HCT116 (cell line): ENCODE data around the gene ANKS1A. TPM values are rescaled to one million over a fixed set of nuclear protein-coding genes. Genes with fewer than 3 reads are reported as not detected.

ENCODE experiments used
- ATAC-seq: fragments of 200-7000 bp; cut with Tn5 transposase; 2 replicates; pipeline ENCODE4 v1.9.1; 2020; ENCODE audit warnings: mild to moderate bottlenecking, moderate library complexity
- BruUV-seq: library from RNA; stranded (reverse); fragments of 400-500 nt; replicated peaks from 2 replicates; lab custom pipeline; 2021; lab: Mats Ljungman, UMichigan
- CTCF ChIA-PET: fragments of 300-600 bp; sonication (Branson Sonifier 250); formaldehyde crosslinking; loops from one replicate; lab custom pipeline; 2021; ENCODE audit warnings: antibody characterized with exemption; lab: Charles Lee
- POLR2A ChIA-PET: fragments of 300-600, 350-600 bp; sonication (Branson Sonifier 250); formaldehyde crosslinking; loops from one replicate; lab custom pipeline; 2021; ENCODE audit warnings: antibody characterized with exemption; lab: Charles Lee
- RAD21 ChIA-PET, 2 experiments: fragments of 300-600 bp; sonication (Branson Sonifier 250); formaldehyde crosslinking; loops; one replicate each; lab custom pipeline; 2023; ENCODE audit warnings: low total read pairs in 2 of 2; ENCODE audit not compliant: uncharacterized antibody in 2 of 2, unreplicated experiment in 2 of 2, low non-redundant PET in 1 of 2; lab: Charles Lee
- DNase-seq: peaks from one replicate; pipeline ENCODE4 v3.0.0-alpha.2; 2010; ENCODE audit warnings: low read depth, low spot score
- H2AFZ ChIP-seq: fragments of 200-600 bp; shearing (Covaris generic), sonication (generic); 2 replicates; pipeline ENCODE4 v1.6.1; 2017; ENCODE audit warnings: low read depth, mixed run types, mixed read lengths, antibody characterized with exemption, low read length; ENCODE audit not compliant: poor library complexity, severe bottlenecking
- H3K27ac ChIP-seq: 2 replicates; pipeline ENCODE4 v1.5.1; 2012; ENCODE audit warnings: low read depth, low read length
- H3K27me3 ChIP-seq: fragments of 200-600 bp; sonication (generic); 2 replicates; pipeline ENCODE4 v1.6.1; 2016; ENCODE audit warnings: mixed run types, low read length, mixed read lengths; ENCODE audit not compliant: insufficient read depth
- H3K36me3 ChIP-seq, 2 experiments: fragments of 200-500 bp in 1 of 2; fragments of 200-600 bp in 1 of 2; sonication (Bioruptor generic) in 1 of 2; sonication (generic) in 1 of 2; 2 replicates each; pipeline versions ENCODE4 v1.5.1 to v1.6.1; 2014 to 2016; ENCODE audit warnings: low read length in 2 of 2, inconsistent platforms in 1 of 2, mixed read lengths in 1 of 2, mixed run types in 1 of 2; ENCODE audit not compliant: insufficient read depth in 2 of 2, control insufficient read depth in 1 of 2
- H3K4me1 ChIP-seq, 2 experiments: fragments of 200-600 bp in 1 of 2; sonication (generic) in 1 of 2; 2 replicates each; pipeline versions ENCODE4 v1.5.1 to v1.6.1; 2012 to 2017; ENCODE audit warnings: low read length in 2 of 2, inconsistent platforms in 1 of 2, mild to moderate bottlenecking in 1 of 2, mixed read lengths in 1 of 2, mixed run types in 1 of 2, moderate library complexity in 1 of 2; ENCODE audit not compliant: insufficient read depth in 2 of 2, control insufficient read depth in 1 of 2
- H3K4me2 ChIP-seq: fragments of 200-600 bp; sonication (generic); 2 replicates; pipeline ENCODE4 v1.6.1; 2017; ENCODE audit warnings: mixed run types, low read length, mixed read lengths
- H3K4me3 ChIP-seq, 2 experiments: fragments of 200-600 bp in 1 of 2; sonication (generic) in 1 of 2; replicated peaks in 1 of 2; 2 replicates each; pipeline ENCODE4 v1.5.1; 2011 to 2016; ENCODE audit warnings: low read length in 2 of 2, control low read depth in 1 of 2, low read depth in 1 of 2, mild to moderate bottlenecking in 1 of 2, mixed read lengths in 1 of 2, mixed run types in 1 of 2
- H3K79me2 ChIP-seq: fragments of 200-600 bp; sonication (generic); 2 replicates; pipeline ENCODE4 v1.6.1; 2017; ENCODE audit warnings: mild to moderate bottlenecking, mixed run types, low read length, moderate library complexity, mixed read lengths; ENCODE audit not compliant: insufficient read depth
- H3K9ac ChIP-seq: fragments of 200-600 bp; sonication (generic); 2 replicates; pipeline ENCODE4 v1.6.1; 2016; ENCODE audit warnings: low read length, mixed read lengths
- H3K9me2 ChIP-seq: fragments of 200-600 bp; sonication (generic), shearing (Covaris generic); 2 replicates; pipeline ENCODE4 v1.6.1; 2017; ENCODE audit warnings: mixed run types, mild to moderate bottlenecking, moderate library complexity; ENCODE audit not compliant: insufficient read depth
- H3K9me3 ChIP-seq, 2 experiments: fragments of 200-500 bp in 1 of 2; fragments of 200-600 bp in 1 of 2; sonication (Bioruptor generic) in 1 of 2; sonication (generic) in 1 of 2; 2 replicates each; pipeline ENCODE4 v1.6.1; 2014 to 2017; ENCODE audit warnings: low read length in 2 of 2, mixed read lengths in 2 of 2, inconsistent platforms in 1 of 2, low read depth in 1 of 2, mild to moderate bottlenecking in 1 of 2, mixed run types in 1 of 2, moderate library complexity in 1 of 2; ENCODE audit not compliant: control insufficient read depth in 1 of 2, insufficient read depth in 1 of 2
- H4K20me1 ChIP-seq: fragments of 200-600 bp; sonication (generic), shearing (Covaris generic); 2 replicates; pipeline ENCODE4 v1.6.1; 2017; ENCODE audit warnings: mixed run types, mild to moderate bottlenecking, moderate library complexity; ENCODE audit not compliant: insufficient read depth
- ATF3 ChIP-seq: IDR thresholded peaks from 2 replicates; pipeline ENCODE4 v1.6.1; 2012
- CEBPB ChIP-seq: IDR thresholded peaks from 2 replicates; pipeline ENCODE4 v1.6.1; 2012; ENCODE audit warnings: low read depth
- ELF1 ChIP-seq: IDR thresholded peaks from 2 replicates; pipeline ENCODE4 v1.6.1; 2012; ENCODE audit warnings: low read depth, borderline replicate concordance
- FOSL1 ChIP-seq: IDR thresholded peaks from 2 replicates; pipeline ENCODE4 v1.6.1; 2012; ENCODE audit warnings: low read depth
- JUND ChIP-seq: IDR thresholded peaks from 2 replicates; pipeline ENCODE4 v1.6.1; 2012
- MAX ChIP-seq: IDR thresholded peaks from 2 replicates; pipeline ENCODE4 v1.6.1; 2012
- POLR2A ChIP-seq: IDR thresholded peaks from 2 replicates; pipeline ENCODE4 v1.7.0; 2011; ENCODE audit warnings: borderline replicate concordance; ENCODE audit not compliant: insufficient read depth, insufficient read length; ENCODE audit errors: extremely low read depth
- POLR2AphosphoS5 ChIP-seq: IDR thresholded peaks from 2 replicates; pipeline ENCODE4 v1.6.1; 2011; ENCODE audit warnings: mild to moderate bottlenecking, low read depth, low read length, moderate library complexity
- RAD21 ChIP-seq: IDR thresholded peaks from 2 replicates; pipeline ENCODE4 v1.6.1; 2012; ENCODE audit warnings: low read depth, mild to moderate bottlenecking
- REST ChIP-seq: IDR thresholded peaks from 2 replicates; pipeline ENCODE4 v1.6.1; 2012; ENCODE audit warnings: low read depth
- SIN3A ChIP-seq: IDR thresholded peaks from 2 replicates; pipeline ENCODE4 v1.6.1; 2012; ENCODE audit warnings: low read depth
- SRF ChIP-seq: IDR thresholded peaks from 2 replicates; pipeline ENCODE4 v1.6.1; 2012; ENCODE audit warnings: low read depth
- ZBTB33 ChIP-seq: IDR thresholded peaks from 2 replicates; pipeline ENCODE4 v1.6.1; 2011; ENCODE audit warnings: mild to moderate bottlenecking, low read length, moderate library complexity; ENCODE audit not compliant: insufficient replicate concordance; ENCODE audit errors: extremely low read depth
- ZFX ChIP-seq: fragments of 450-650 bp; IDR thresholded peaks from 2 replicates; pipeline ENCODE4 v1.6.1; 2017
- intact Hi-C: fragments of 100-400 bp; cut with micrococcal nuclease; formaldehyde crosslinking; loops from 2 replicates; pipeline ENCODE4 v1.10.0; 2022
- total RNA-seq: library from RNA; stranded (reverse); gene quantifications from one replicate; pipeline ENCODE4 v1.2.1, GENCODE V29; 2021; ENCODE audit not compliant: unreplicated experiment

The ANKS1A gene
- total RNA-seq, 1 experiment from 2014 or later = 20.6 TPM

GRCh38 chr6:35049156-35049735 lies 160.2 kb downstream of the ANKS1A start:
- DNase-seq (no peak), ATAC-seq (no peak)
- Histone ChIP-seq H3K36me3 (no peaks in the 10 kb centered on the region), H3K27ac (no peak overlapping the region), H2AFZ (no peak overlapping the region), H3K4me1 (no peaks in the 10 kb centered on the region)
- CTCF ChIA-PET = no interaction called here
- TF ChIP-seq POLR2AphosphoS5 (no peak), JUND (no peak), CEBPB (no peak), SIN3A (no peak), FOSL1 (no peak), SRF (no peak)
- TF ChIP-seq, all 23 proteins: peak for 0
- H3K9me2 ChIP-seq = no peaks in the 10 kb centered on the region
- H3K9me3 ChIP-seq = no peaks in the 10 kb centered on the region
- POLR2A ChIA-PET = no interaction called here
- H3K4me2 ChIP-seq = no peak overlapping the region
- no TSS peak for BruUV-seq
- H3K27me3 ChIP-seq = no peaks in the 10 kb centered on the region
- no peaks in the 10 kb centered on the region for H4K20me1 ChIP-seq
- H3K79me2 ChIP-seq = no peaks in the 10 kb centered on the region
- intact Hi-C loops = no loop called here
- H3K4me3 ChIP-seq = no peak overlapping the region
- RAD21 ChIA-PET = no interaction called here
- H3K9ac ChIP-seq = no peak overlapping the region

GRCh38 chr6:35049900-35050756 lies 161.1 kb downstream of the ANKS1A start:
- CTCF ChIA-PET = no interaction called here
- no peak for TF ChIP-seq ZBTB33
- no peak for TF ChIP-seq ATF3
- no peak for TF ChIP-seq ELF1
- TF ChIP-seq POLR2A = no peak
- TF ChIP-seq ZFX = no peak
- no peak for TF ChIP-seq REST
- TF ChIP-seq SRF = no peak
- TF ChIP-seq JUND = no peak
- TF ChIP-seq RAD21 = no peak
- TF ChIP-seq MAX = no peak
- no peak for TF ChIP-seq FOSL1

More at GRCh38 chr6:35049900-35050756, 161.1 kb downstream of the ANKS1A start:
- Histone ChIP-seq H3K9ac (no peak overlapping the region), H3K4me2 (no peak overlapping the region), H3K9me2 (no peaks in the 10 kb centered on the region), H3K4me3 (no peak overlapping the region), H3K27ac (no peak overlapping the region), H3K36me3 (no peaks in the 10 kb centered on the region), H4K20me1 (no peaks in the 10 kb centered on the region), H3K27me3 (no peaks in the 10 kb centered on the region), H3K4me1 (no peaks in the 10 kb centered on the region), H3K79me2 (no peaks in the 10 kb centered on the region), H2AFZ (no peak overlapping the region), H3K9me3 (no peaks in the 10 kb centered on the region)
- ChIA-PET POLR2A (no interaction called here), RAD21 (no interaction called here)
- no TSS peak for BruUV-seq
- intact Hi-C loops = no loop called here
- no peak for ATAC-seq
- DNase-seq = no peak
